Measurements from ENCODE around the gene MYL12B. TPM values are rescaled to one million over a fixed set of nuclear protein-coding genes. Genes with fewer than 3 reads are reported as not detected.

MYL12B gene
- total RNA-seq, 1 donor from 2014 or later = 535 TPM

GRCh38 chr18:3254725-3255124 is 7.2 kb upstream of the MYL12B start:
- Histone ChIP-seq H3K27me3 (ENCODE audit: control insufficient read depth, insufficient read depth, low read length) (no peaks in the 10 kb centered on the region), H3K4me3 (ENCODE audit: low read depth, low read length) (no peak overlapping the region), H3K36me3 (ENCODE audit: control insufficient read depth, insufficient read depth, low read length) (no peaks in the 10 kb centered on the region)
- no peak for DNase-seq (ENCODE audit: low read depth)
- TF ChIP-seq CTCF (IDR thresholded peaks at IDR 0.05; ENCODE audit: insufficient read depth, low read length, poor library complexity, severe bottlenecking) = no peak

- Histone ChIP-seq H3K27me3 (ENCODE audit: control insufficient read depth, insufficient read depth, low read length) (no peaks in the 10 kb centered on the region), H3K36me3 (ENCODE audit: control insufficient read depth, insufficient read depth, low read length) (no peaks in the 10 kb centered on the region), H3K4me3 (ENCODE audit: low read depth, low read length) (no peak overlapping the region)
- TF ChIP-seq CTCF (IDR thresholded peaks at IDR 0.05; ENCODE audit: insufficient read depth, low read length, poor library complexity, severe bottlenecking) = no peak
- DNase-seq (ENCODE audit: low read depth) = no peak
Observed at GRCh38 chr18:3255611-3256165, 6.2 kb upstream of the MYL12B start.

- Histone ChIP-seq H3K27me3 (ENCODE audit: control insufficient read depth, insufficient read depth, low read length) (no peaks in the 10 kb centered on the region), H3K36me3 (ENCODE audit: control insufficient read depth, insufficient read depth, low read length) (no peaks in the 10 kb centered on the region), H3K4me3 (ENCODE audit: low read depth, low read length) (no peak overlapping the region)
- no peak for DNase-seq (ENCODE audit: low read depth)
- TF ChIP-seq CTCF (IDR thresholded peaks at IDR 0.05; ENCODE audit: insufficient read depth, low read length, poor library complexity, severe bottlenecking) = no peak
Observed at GRCh38 chr18:3256693-3257626, 5.0 kb upstream of the MYL12B start.

- H3K27me3 ChIP-seq (ENCODE audit: control insufficient read depth, insufficient read depth, low read length) = no peaks in the 10 kb centered on the region
- H3K4me3 ChIP-seq (ENCODE audit: low read depth, low read length) = no peak overlapping the region
- H3K36me3 ChIP-seq (ENCODE audit: control insufficient read depth, insufficient read depth, low read length) = no peaks in the 10 kb centered on the region
- no peak for TF ChIP-seq CTCF (IDR thresholded peaks at IDR 0.05; ENCODE audit: insufficient read depth, low read length, poor library complexity, severe bottlenecking)
- DNase-seq (ENCODE audit: low read depth) = no peak
Observed at GRCh38 chr18:3257627-3258120, 4.3 kb upstream of the MYL12B start.

GRCh38 chr18:3260995-3261372 is 949 bp upstream of the MYL12B start:
- H3K4me3 ChIP-seq (ENCODE audit: low read depth, low read length) = peak overlapping the region; percentile 58
- no peak for DNase-seq (ENCODE audit: low read depth)
- no peaks in the 10 kb centered on the region for H3K27me3 ChIP-seq (ENCODE audit: control insufficient read depth, insufficient read depth, low read length)
- no peaks in the 10 kb centered on the region for H3K36me3 ChIP-seq (ENCODE audit: control insufficient read depth, insufficient read depth, low read length)
- TF ChIP-seq CTCF (IDR thresholded peaks at IDR 0.05; ENCODE audit: insufficient read depth, low read length, poor library complexity, severe bottlenecking) = no peak

All from kidney epithelial cell (primary cell).